ENCODE data around the gene SUPT16H.
A peak's percentile ranks its signal among the peaks of the same experiment; 100 is the strongest.

SUPT16H gene

DNA sequence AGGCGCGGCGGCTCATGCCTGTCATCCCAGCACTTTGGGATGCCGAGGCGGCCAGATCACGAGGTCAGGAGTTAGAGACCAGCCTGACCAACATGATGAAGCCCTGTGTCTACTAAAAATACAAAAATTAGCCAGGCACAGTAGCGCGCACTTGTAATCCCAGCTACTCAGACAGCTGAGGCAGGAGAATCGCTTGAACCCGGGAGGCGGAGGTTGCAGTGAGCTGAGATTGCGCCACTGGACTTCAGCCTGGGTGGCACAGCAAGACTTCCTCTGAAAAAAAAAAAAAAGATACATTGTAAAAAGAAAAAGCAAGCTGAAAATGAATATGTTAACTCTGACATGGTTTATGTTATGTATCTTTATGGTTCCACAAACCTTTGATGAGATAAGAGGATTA, 70.3 kb downstream of the SUPT16H start:
- no peak overlapping the region for H3K4me3 ChIP-seq (ENCODE audit: low read depth, low read length)
- TF ChIP-seq CTCF (IDR thresholded peaks at IDR 0.05) = no peak
- H2AFZ ChIP-seq = no peak overlapping the region
- no peak overlapping the region for H3K9ac ChIP-seq
- no peaks in the 10 kb centered on the region for H3K9me3 ChIP-seq (ENCODE audit: control insufficient read depth, low read length)
- no peaks in the 10 kb centered on the region for H3K27me3 ChIP-seq (ENCODE audit: control insufficient read depth, insufficient read depth, low read length)
- no peaks in the 10 kb centered on the region for H3K36me3 ChIP-seq (ENCODE audit: control insufficient read depth, insufficient read depth, low read length)
- H3K27ac ChIP-seq = no peak overlapping the region
- H3K79me2 ChIP-seq = no peaks in the 10 kb centered on the region
- no peaks in the 10 kb centered on the region for H3K4me1 ChIP-seq
- H3K4me2 ChIP-seq (ENCODE audit: low read length) = no peak overlapping the region

DNA sequence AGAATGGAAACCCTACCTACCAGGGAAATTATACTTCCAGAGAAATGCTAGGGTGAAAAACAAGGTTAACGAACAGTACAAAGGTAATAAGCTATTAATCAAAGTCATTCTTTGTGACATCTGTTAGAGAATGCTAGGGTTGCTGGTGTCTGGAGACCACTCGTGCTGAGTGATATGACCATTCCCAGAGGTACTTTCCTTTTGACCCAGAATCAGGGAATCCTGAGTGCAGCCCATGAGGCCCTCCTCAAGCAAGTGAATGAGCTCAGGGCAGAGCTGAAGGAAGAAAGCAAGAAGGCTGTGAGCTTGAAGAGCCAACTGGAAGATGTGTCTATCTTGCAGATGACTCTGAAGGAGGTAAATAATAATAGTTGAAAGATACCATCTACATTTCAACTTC, 72.2 kb downstream of the SUPT16H start:
- H3K9ac ChIP-seq = no peak overlapping the region
- H3K27ac ChIP-seq = no peak overlapping the region
- H3K9me3 ChIP-seq (ENCODE audit: control insufficient read depth, low read length) = no peaks in the 10 kb centered on the region
- TF ChIP-seq CTCF (IDR thresholded peaks at IDR 0.05) = no peak
- no peaks in the 10 kb centered on the region for H3K27me3 ChIP-seq (ENCODE audit: control insufficient read depth, insufficient read depth, low read length)
- no peaks in the 10 kb centered on the region for H3K79me2 ChIP-seq
- H3K4me2 ChIP-seq (ENCODE audit: low read length) = no peak overlapping the region
- no peaks in the 10 kb centered on the region for H3K36me3 ChIP-seq (ENCODE audit: control insufficient read depth, insufficient read depth, low read length)
- no peaks in the 10 kb centered on the region for H3K4me1 ChIP-seq
- H3K4me3 ChIP-seq (ENCODE audit: low read depth, low read length) = no peak overlapping the region
- H2AFZ ChIP-seq = no peak overlapping the region

DNA sequence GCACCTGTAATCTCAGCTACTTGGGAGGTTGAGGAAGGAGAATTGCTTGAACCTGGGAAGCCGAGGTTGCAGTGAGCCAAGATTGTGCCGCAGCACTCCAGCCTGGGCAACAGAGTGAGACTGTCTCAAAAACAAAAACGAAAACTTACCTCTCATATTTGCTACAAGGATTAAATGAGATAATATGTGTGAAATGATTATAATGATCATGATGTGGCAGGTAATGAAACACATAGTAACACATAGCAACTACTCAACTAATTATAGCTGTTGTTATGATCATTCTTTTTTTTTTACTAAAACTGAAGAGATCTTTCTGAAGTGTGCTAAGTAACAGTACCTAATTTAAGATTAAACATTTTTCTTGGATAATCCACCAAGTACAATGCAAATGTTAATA, 73.9 kb downstream of the SUPT16H start:
- no peak for TF ChIP-seq CTCF (IDR thresholded peaks at IDR 0.05)
- no peaks in the 10 kb centered on the region for H3K79me2 ChIP-seq
- H2AFZ ChIP-seq = no peak overlapping the region
- H3K4me1 ChIP-seq = no peaks in the 10 kb centered on the region
- no peak overlapping the region for H3K4me2 ChIP-seq (ENCODE audit: low read length)
- no peaks in the 10 kb centered on the region for H3K36me3 ChIP-seq (ENCODE audit: control insufficient read depth, insufficient read depth, low read length)
- H3K27ac ChIP-seq = no peak overlapping the region
- H3K4me3 ChIP-seq (ENCODE audit: low read depth, low read length) = no peak overlapping the region
- H3K27me3 ChIP-seq (ENCODE audit: control insufficient read depth, insufficient read depth, low read length) = no peaks in the 10 kb centered on the region
- no peak overlapping the region for H3K9ac ChIP-seq
- H3K9me3 ChIP-seq (ENCODE audit: control insufficient read depth, low read length) = no peaks in the 10 kb centered on the region

- no peaks in the 10 kb centered on the region for H3K79me2 ChIP-seq
- H2AFZ ChIP-seq = peak overlapping the region; percentile 94
- H3K4me3 ChIP-seq (ENCODE audit: low read depth, low read length) = peak overlapping the region; percentile 37
- H3K27me3 ChIP-seq (ENCODE audit: control insufficient read depth, insufficient read depth, low read length) = no peaks in the 10 kb centered on the region
- H3K9me3 ChIP-seq (ENCODE audit: control insufficient read depth, low read length) = no peaks in the 10 kb centered on the region
- peak overlapping the region; percentile 64 for H3K4me2 ChIP-seq (ENCODE audit: low read length)
- H3K9ac ChIP-seq = no peak overlapping the region
- no peaks in the 10 kb centered on the region for H3K36me3 ChIP-seq (ENCODE audit: control insufficient read depth, insufficient read depth, low read length)
- H3K4me1 ChIP-seq = no peaks in the 10 kb centered on the region
- peak overlapping the region; percentile 74 for H3K27ac ChIP-seq
- no peak for TF ChIP-seq CTCF (IDR thresholded peaks at IDR 0.05)
Observed at GRCh38 chr14:21309238-21309636, 74.6 kb downstream of the SUPT16H start.

- Histone ChIP-seq H3K9ac (no peak overlapping the region), H2AFZ (peak overlapping the region; percentile 94), H3K36me3 (ENCODE audit: control insufficient read depth, insufficient read depth, low read length) (no peaks in the 10 kb centered on the region), H3K4me2 (ENCODE audit: low read length) (peak overlapping the region; percentile 64), H3K4me1 (no peaks in the 10 kb centered on the region), H3K27me3 (ENCODE audit: control insufficient read depth, insufficient read depth, low read length) (no peaks in the 10 kb centered on the region), H3K9me3 (ENCODE audit: control insufficient read depth, low read length) (no peaks in the 10 kb centered on the region), H3K4me3 (ENCODE audit: low read depth, low read length) (peak overlapping the region; percentile 54), H3K79me2 (no peaks in the 10 kb centered on the region), H3K27ac (peak overlapping the region; percentile 74)
- TF ChIP-seq CTCF (IDR thresholded peaks at IDR 0.05) = no peak
Observed at GRCh38 chr14:21308479-21309237, 75.2 kb downstream of the SUPT16H start.
